Measurements from ENCODE around the gene KIF1A.

- TF ChIP-seq MXD4 (CRISPR knock-in tag; IDR thresholded peaks at IDR 0.05; ENCODE audit: borderline replicate concordance), result no peak
- TF ChIP-seq NR1H2 (CRISPR knock-in tag; IDR thresholded peaks at IDR 0.05), result no peak
- no peak for TF ChIP-seq E2F4 (CRISPR knock-in tag; IDR thresholded peaks at IDR 0.05; ENCODE audit: borderline replicate concordance, low read depth)
- no peak for TF ChIP-seq ZNF138 (CRISPR knock-in tag; conservative IDR thresholded peaks at IDR 0.05)
- TF ChIP-seq CTCF (IDR thresholded peaks at IDR 0.05), result no peak
- no peak for TF ChIP-seq E2F5 (CRISPR knock-in tag; IDR thresholded peaks at IDR 0.05)
- no peak for TF ChIP-seq USF2 (CRISPR knock-in tag; IDR thresholded peaks at IDR 0.05)
- no peak for TF ChIP-seq KAT7 (CRISPR knock-in tag; IDR thresholded peaks at IDR 0.05; ENCODE audit: borderline replicate concordance)
- TF ChIP-seq OVOL2 (CRISPR knock-in tag; IDR thresholded peaks at IDR 0.05; ENCODE audit: borderline replicate concordance), result no peak
- no peak for TF ChIP-seq HMGXB4 (CRISPR knock-in tag; IDR thresholded peaks at IDR 0.05)
- TF ChIP-seq ZMAT4 (CRISPR knock-in tag; IDR thresholded peaks at IDR 0.05), result no peak
- no peak for TF ChIP-seq ELF4 (CRISPR knock-in tag; IDR thresholded peaks at IDR 0.05; ENCODE audit: low read depth)
- no peak for TF ChIP-seq STAT6 (CRISPR knock-in tag; conservative IDR thresholded peaks at IDR 0.05; ENCODE audit: low read depth)
- TF ChIP-seq SOX15 (CRISPR knock-in tag; IDR thresholded peaks at IDR 0.05), result no peak
These were observed 118.8 kb downstream of the KIF1A start for GRCh38 chr2:240701091-240701735.
